GM18502 (cell line): ENCODE measurements around the gene ZNF358.

Source experiments
- ATAC-seq: cut with Tn5 transposase; IDR thresholded peaks from one replicate; pipeline ENCODE4 v1.9.1; 2021; ENCODE audit warnings: mild to moderate bottlenecking; ENCODE audit not compliant: unreplicated experiment, poor library complexity

The ZNF358 gene

DNA sequence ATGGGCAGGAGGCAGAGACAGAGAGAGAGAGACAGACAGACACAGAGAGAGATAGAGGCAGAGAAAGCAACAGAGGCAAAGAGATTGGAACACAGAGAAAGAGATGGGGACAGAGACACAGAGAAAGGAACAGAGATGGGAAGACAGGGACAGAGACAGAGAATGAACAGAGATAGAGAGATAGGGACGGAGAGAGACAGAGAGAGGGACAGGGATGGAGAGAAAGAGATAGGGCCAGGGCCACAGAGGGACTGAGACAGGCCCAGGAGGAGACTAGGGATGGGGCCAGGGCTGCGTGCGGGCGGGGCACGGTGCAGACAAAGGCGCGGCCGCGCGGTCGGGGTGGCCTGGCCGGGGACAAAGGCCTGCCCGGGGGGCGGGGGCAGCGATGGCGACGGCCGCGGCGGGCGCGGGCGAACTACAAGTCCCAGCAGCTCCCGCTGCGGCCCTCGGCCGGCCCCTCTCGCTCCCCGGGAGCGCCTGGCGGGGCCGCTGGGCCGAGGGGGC lies at the start of gene ZNF358:
Gene ZNF358, plus strand, starts transcription at position 459 of the 507 bp plus-strand sequence. CDS start 3,140 bp downstream, outside the sequence.
- no peak for ATAC-seq

DNA sequence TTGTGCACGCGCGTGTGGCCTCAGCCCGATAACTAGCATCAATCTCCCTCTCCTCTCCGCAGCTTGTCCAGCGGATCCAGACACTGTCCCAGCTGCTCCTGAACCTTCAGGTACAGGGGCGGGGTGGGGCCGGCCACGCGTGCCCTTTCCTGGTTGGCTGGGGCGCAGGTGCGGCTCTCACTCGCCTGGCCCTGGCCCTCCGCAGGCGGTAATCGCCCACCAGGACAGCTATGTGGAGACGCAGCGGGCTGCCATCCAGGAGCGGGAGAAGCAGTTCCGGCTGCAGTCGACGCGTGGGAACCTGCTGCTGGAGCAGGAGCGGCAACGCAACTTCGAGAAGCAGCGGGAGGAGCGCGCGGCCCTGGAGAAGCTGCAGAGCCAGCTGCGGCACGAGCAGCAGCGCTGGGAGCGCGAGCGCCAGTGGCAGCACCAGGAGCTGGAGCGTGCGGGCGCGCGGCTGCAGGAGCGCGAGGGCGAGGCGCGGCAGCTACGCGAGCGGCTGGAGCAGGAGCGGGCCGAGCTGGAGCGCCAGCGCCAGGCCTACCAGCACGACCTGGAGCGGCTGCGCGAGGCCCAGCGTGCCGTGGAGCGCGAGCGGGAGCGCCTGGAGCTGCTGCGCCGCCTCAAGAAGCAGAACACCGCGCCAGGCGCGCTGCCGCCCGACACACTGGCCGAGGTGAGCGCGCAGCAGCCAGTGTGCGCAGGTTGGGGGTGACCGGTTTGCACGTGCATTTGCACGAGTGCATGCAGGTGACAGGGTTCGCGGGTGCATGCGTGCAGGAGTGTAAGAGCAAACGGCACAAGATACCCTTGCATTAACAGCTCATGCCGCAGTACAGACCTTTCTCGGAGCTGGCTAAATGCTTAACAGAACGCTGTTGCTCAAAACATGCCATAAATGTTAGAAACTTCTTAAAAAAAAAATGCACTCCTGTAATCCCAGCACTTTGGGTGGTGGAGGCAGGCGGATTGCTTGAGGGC lies 48.6 kb upstream of the ZNF358 start:
- ATAC-seq, result no peak

DNA sequence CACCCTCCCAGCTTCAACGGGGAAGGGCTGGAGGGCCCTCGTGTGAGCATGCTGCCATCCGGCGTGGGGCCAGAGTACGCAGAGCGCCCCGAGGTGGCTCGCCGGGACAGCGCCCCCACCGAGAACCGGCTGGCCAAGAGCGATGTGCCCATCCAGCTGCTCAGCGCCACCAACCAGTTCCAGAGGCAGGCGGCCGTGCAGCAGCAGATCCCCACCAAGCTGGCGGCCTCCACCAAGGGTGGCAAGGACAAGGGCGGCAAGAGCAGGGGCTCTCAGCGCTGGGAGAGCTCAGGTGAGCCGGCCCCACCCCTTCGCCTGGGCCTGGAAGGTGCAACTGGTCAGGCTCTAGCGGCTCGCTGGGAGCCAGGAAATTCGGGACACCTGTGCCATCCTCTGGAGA lies 47.1 kb upstream of the ZNF358 start:
- no peak for ATAC-seq

DNA sequence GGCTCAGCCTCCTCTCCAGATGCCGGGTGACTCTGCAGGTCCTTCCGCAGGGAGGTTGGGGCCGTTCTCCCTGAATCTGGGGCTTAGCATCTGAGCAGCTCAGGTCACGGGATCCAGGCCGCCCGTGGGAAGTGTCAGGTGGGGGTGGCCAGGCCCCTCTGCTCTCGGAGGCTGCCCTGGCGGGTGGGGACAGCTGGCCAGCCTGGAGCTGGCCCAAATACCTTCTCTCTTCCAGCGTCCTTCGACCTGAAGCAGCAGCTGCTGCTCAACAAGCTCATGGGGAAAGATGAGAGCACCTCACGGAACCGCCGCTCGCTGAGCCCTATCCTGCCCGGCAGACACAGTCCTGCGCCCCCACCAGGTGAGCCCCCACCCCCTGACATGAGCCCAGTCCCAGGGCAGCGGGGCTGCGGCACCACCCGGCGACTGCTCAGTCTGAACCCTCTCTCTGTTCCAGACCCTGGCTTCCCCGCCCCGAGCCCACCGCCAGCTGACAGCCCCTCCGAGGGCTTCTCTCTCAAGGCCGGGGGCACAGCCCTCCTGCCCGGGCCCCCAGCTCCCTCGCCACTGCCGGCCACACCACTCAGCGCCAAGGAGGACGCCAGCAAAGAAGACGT lies 46.1 kb upstream of the ZNF358 start:
- ATAC-seq, result no peak

DNA sequence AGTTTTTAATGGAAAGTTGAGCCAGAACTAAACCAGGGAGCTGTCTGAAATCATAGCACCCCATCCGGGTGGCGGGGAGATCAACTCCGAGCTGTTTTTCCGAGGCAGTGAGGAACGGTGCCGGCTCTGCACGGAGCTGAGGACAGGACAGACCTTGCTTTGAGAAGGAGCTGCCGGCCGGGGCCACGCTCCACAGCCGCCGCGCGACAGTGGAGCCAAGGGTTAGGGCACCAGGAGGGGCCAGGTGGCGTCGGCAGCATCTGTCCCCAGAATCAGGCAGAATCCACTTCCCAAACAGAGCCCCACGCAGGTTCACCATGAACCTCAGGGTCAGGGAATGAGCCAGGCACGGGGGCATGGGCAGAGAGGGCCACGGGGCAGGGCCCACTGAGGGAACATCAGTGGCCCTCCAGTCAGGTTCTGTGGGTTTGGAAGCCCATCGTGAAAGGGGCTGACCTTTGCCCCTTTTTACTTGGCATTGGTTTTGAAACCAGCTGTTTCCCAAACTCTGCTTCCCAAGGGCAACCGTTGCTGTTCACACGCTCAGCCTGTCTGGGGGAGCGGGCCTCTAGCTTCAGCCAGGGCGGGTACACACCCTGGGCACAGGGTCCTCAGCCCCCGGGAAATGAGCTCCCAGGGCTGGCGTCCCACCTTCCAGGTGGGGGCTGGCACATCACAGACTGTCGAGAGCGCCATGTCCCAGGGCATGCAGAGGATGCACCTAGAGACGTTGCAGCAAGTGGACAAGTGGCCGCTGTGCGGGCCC lies 45.2 kb upstream of the ZNF358 start:
- no peak for ATAC-seq

DNA sequence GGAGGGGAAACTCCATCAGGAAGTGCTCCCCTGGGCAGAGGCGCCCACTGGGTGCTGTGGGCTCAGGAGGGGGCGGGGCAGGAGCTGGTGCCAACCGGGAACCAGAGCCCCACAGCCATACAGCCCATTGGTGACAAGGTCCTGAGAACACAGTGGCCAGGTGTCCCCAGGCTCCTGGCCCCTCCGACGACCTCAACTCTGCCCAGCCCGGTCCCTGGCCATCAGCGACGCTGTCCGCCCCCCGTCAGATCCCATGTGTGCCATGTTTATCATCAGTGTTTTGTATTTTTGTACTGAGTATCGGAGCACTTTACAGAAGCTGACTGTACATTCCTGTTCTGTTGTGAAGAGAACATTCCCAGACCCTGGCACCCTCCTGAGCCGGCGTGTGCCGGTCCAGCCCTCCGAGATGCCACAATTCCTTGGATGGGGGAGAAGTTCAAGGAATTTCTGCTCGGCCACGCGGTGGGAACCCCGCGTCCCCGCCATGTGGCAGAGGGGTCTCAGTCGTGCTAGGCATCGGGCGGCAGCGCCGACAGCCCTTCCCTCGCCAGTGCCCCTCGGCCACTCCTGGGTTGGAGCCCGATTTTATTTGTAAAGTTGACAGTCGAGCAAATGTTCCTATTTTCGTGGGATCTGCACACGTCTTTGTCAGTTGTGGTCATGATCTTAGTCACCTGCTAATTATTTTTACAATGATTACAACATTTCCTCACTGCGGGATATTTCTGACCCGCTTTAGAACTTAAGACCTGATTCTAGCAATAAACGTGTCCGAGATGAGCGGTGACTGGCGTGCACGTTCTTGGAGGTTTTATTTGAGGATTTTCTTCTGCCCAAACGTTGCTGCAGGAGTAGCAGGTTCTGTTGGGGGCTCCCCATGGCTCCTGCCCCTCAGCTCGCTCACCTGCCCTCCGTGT lies 43.9 kb upstream of the ZNF358 start:
- no peak for ATAC-seq

DNA sequence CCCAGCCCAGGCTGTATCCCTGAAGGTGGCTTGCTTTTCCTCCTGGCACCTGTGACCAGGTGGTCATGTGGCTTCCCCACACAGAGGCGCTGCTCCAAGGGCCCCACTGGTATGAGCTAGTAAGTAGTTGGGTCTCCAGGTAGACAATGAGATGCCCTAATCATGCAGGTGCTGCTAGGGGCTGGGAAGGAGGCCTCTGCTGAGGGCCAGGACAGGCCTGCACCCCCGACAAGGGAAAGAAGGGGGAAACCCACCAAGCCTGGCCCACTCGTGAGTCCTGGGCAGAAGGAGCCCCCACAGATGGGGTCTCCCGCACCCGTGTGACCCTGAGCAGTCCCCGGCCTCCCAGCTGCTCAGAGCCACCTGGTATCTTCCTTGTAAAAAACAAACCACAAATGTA lies 40.2 kb upstream of the ZNF358 start:
- no peak for ATAC-seq

DNA sequence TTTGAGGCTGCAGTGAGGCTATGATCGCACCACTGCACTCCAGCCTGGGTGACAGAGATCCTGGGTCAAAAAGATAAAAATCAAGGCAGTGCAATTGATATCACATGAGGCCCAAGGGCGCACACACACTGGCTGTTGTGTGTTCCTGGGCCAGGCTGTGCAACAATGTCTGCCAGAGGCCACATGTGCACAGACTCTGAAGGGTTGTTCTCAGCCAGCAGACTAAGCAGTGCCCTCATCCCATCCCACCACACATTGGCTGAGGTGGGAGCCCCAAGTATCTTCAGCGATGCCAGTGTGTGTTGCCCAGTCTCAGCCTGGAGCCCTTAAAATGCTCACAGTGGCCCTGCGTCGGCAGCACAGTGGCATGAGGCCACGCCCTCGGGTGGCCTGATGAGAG lies 39.7 kb upstream of the ZNF358 start:
- no peak for ATAC-seq

DNA sequence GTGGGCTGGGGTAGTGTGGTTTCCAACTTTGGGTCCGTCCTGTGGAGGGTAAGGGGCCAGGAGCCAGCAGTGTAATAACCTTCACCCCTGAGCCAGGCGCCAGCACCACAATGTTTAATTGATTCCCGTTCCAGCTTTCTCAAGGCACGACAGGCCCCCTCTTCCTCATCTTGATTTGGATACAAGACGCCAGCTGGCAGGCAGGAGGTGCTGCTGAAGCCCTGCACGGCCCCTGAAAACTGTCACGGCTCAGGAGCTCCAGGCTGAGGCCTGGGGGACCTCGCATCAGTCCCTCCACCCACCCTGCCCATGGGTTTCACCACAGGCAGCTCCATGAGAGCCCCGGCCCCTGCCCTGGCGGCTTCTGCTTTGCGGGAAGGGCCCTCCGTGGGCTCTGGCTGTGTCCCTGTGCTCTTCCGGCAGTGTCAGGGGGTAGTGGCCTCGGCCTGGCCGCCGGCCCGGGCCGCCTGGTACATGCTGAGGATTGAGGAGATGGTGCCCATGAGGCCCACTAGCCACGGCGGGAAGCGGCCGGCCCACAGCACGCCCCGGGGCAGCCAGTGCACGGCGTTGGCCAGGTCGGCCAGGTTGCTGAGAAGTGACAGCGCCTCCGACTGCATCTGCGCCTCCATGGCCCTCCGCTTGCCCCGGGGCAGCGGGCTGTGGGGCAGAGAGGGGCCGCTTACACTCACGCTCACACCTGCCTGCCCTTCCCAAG lies 39.0 kb upstream of the ZNF358 start:
- ATAC-seq, result no peak

DNA sequence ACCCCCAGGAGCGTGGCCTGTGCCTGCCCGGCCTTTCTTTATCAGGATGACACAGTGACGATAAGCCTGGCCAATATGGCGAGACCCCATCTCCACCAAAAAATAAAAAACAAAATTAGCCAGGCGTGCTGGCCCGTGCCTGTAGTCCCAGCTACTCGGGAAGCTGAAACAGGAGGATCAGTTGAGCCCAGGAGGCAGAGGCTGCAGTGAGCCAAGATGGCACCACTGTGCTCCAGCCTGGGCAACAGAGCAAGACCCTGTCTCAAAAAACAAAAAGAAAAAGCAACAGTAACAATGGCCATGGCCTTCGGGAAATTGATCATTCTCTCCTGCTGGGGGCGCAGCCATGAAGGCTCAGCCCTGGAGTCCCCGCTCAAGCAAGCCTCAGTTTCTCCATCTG lies 38.1 kb upstream of the ZNF358 start:
- no peak for ATAC-seq

DNA sequence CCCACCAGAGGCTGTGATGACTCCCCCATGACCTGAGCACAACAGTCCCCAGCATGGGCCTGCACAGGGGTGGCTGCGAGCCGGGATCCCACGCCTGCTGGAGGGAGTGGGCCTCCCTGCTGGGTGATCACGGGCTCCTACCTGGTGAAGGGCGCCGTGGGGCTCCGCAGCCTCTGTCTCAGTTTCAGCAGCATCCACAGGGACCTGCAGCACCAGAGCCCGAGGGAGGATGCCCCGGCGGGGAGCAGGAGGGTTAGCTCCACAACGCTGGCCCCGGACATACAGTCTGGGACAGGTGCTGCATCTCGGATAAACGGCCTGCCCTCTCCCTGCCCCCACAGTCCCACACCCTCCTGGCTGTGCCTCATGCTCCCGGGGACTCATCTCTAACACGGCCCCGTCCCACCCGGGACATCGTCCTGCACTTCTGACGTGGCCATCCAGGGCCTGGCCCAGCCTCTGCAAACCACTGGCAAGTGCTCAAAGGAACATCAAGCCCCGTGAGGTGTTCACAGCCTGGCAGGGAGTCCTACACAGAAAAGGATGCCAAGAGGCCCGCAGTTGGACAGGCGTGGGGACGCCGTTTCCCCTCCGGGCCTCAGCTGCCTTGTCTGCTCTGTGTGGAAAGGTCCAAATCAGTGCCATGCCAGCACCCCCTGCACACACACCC lies 37.6 kb upstream of the ZNF358 start:
- ATAC-seq, result no peak

DNA sequence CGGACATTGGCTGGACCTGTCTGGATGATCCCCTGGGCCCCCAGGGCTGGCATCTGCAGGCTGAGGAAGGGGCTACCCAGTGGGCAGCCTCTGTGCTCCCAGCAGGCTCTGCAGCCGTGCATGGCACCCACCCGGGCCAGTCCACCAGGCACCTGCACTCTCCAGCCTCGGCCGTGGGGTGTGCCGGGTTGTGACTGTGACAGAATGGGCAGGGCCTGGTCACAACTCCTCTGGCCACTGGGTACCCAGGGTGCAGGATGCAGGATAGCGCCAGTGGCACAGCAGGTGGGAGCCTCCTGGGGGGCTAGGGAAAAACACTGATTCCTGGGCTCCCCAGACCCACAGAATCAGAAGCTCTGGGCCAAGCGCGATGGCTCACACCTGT lies 37.1 kb upstream of the ZNF358 start:
- ATAC-seq, result no peak

DNA sequence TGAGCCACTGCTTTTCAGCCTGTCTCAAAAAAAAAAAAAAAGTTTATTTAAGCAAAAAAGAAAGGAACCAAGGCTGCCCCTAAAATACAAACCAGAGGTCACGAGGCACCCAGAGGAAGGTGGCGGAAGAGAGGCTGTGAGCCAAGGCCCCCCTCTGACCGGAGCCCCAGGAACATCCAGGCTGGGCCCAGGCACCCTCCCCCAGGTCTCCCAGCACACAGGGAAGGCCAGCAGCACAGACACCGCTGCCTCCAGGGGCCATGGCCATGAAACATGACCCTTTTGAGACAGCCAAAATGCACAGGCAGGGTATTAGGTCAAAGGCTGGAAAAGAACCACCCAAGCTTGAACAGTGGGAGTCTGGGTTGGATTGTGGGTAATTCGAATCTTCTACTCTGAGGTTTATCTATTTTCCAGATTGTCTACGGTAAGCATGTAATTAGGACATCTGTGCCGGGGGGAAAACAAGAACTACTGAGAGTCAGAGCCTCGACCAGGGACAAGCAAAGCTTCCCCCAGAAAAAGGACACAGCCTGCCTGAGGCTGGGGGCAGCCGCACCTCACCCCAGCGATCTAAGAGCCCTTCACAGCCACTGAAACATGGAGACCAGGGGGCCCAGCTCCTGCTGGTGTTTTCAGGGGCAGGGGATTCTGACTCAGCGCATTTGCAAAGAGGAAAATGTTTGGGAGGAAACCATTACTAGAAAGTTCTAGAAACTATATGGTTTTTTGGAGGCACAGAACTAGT lies 35.5 kb upstream of the ZNF358 start:
- no peak for ATAC-seq

DNA sequence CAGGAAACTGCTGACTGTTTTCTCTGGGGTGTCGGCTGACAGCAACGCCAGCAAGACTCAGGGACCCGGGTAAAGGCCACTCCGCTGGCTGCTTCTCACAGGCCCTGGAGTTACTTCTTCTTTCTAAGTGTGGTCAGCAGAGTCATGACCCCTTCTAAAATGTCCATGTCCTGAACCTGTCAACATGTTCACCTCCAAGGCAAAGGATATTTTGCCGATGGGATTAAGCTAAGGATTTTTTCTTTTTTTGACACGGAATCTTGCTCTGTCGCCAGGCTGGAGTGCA lies 35.0 kb upstream of the ZNF358 start:
- ATAC-seq, result no peak

DNA sequence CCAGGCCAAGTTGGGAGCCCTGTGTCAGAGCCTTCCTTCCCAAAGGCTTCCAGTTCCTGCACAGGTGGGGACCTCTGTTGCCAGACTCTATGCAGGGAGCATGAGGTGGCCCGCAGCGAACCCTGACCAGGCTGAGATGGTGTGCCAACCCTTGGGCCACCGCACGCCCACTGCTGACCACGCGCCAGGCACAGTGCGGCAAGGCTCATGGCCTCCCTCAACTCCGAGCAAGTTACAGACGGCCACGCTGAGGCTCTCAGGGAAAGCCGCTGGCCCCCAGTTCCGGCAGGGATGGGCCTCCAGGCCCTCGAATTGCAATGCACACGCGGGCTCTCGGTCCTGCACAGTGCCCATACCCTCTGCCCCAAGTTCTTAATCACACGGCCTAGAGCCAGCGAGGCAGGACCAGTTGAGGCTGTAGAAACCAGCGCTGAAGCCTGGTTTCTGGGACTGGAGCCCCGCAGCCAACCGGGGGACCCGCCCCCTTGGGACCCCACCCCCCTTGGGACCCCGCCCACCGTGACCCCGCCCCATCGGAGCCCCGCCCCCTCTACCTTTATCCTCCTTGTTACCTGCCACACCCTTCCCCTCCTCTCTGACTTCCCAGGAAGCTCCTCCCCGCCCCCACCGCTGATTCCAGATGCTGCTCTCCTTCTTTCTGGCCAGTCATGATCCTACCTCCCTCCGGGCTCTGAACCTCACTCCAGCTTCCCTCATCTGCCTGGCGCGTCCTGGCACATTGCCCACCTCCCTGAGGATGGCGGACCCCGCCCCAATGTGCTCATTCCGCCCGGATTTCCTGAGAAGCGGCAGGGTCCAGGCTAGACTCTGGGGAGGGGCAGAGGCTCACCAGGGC lies 33.1 kb upstream of the ZNF358 start:
- ATAC-seq, result no peak

DNA sequence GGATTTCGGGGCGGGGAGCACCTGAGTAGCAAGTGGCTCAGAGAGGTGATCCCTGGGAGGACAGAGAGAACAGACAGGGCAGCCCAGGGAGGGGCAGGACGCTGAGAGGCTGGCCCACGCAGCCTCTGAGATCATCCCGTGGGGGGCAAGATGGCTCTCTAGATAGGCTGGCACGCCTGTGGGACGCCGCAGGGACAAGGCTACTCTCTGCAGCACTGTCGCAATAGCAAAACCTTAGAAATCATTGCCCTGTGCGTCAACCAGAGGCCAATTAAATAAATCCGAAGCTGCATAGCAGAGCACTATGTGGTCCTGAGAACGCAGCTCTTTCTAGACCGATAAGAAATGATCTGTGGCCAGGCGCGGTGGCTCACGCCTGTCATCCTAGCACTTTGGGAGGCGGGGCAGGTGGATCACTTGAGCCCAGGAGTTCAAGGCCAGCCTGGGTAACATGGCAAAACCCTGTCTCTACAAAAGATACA lies 32.1 kb upstream of the ZNF358 start:
- ATAC-seq, result no peak

DNA sequence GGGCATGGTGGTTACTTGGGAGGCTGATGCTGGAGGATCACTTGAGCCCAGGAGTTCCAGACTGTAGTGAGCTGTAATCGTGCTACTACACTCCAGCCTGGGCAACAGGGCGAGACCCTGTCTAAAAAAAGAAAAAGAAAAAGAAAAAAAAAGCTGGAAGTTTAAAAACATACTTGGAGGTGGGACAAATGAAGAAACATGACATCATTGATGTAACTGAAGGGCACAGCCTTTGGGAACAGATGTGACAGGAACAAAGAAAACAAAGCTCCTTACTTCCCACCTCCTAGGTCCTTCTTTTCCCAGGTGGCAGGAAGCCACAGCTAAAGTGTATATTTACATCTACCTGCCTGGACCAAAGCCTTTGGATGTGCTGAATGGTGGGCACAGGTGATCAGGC lies 29.0 kb upstream of the ZNF358 start:
- ATAC-seq, result no peak
